GM18861 (cell line): ENCODE results near the gene NCOR1.
"Not testable (repeated sequence)": the region's sequence is repeated elsewhere in the genome, so short reads cannot be mapped to it uniquely, and the experiment has no call there.

Source experiments
- ATAC-seq: cut with Tn5 transposase; IDR thresholded peaks from one replicate; pipeline ENCODE4 v1.9.1; 2021; ENCODE audit not compliant: unreplicated experiment

The NCOR1 gene

GRCh38 chr17:16152326-16152725 lies 63.0 kb downstream of the NCOR1 start:
- not testable (repeated sequence) for ATAC-seq

- no peak for ATAC-seq
Observed at GRCh38 chr17:16150251-16150856, 65.0 kb downstream of the NCOR1 start.

GRCh38 chr17:16148596-16148995 lies 66.7 kb downstream of the NCOR1 start:
- ATAC-seq: no peak

GRCh38 chr17:16145319-16145890 lies 69.9 kb downstream of the NCOR1 start:
- not testable (repeated sequence) for ATAC-seq

GRCh38 chr17:16141685-16142084 lies 73.6 kb downstream of the NCOR1 start:
- ATAC-seq: no peak

- no peak for ATAC-seq
Observed at GRCh38 chr17:16140854-16141253, 74.5 kb downstream of the NCOR1 start.

- ATAC-seq: no peak
Observed at GRCh38 chr17:16135461-16135860, 79.9 kb downstream of the NCOR1 start.

GRCh38 chr17:16131593-16131992 lies 83.7 kb downstream of the NCOR1 start:
- no peak for ATAC-seq

- no peak for ATAC-seq
Observed at GRCh38 chr17:16129441-16130205, 85.7 kb downstream of the NCOR1 start.

- no peak for ATAC-seq
Observed at GRCh38 chr17:16123531-16123930, 91.8 kb downstream of the NCOR1 start.

GRCh38 chr17:16122697-16123434 lies 92.5 kb downstream of the NCOR1 start:
- no peak for ATAC-seq

GRCh38 chr17:16121915-16122314 lies 93.4 kb downstream of the NCOR1 start:
- no peak for ATAC-seq

- ATAC-seq: no peak
Observed at GRCh38 chr17:16120937-16121336, 94.4 kb downstream of the NCOR1 start.

GRCh38 chr17:16117149-16117548 lies 98.2 kb downstream of the NCOR1 start:
- ATAC-seq: no peak

- not testable (repeated sequence) for ATAC-seq
Observed at GRCh38 chr17:16115077-16115698, 100.1 kb downstream of the NCOR1 start.

- ATAC-seq: no peak
Observed at GRCh38 chr17:16108871-16109270, 106.5 kb downstream of the NCOR1 start.

- ATAC-seq: no peak
Observed at GRCh38 chr17:16108386-16108785, 106.9 kb downstream of the NCOR1 start.

- ATAC-seq: no peak
Observed at GRCh38 chr17:16107165-16107770, 108.1 kb downstream of the NCOR1 start.

GRCh38 chr17:16106161-16106891 lies 109.0 kb downstream of the NCOR1 start:
- ATAC-seq: no peak

- no peak for ATAC-seq
Observed at GRCh38 chr17:16104189-16104588, 111.1 kb downstream of the NCOR1 start.
